Left colon (tissue), 2 donors: ENCODE data around the gene MBOAT2. TPM values are rescaled to one million over a fixed set of nuclear protein-coding genes. Genes with fewer than 3 reads are reported as not detected.

Experiments used
- ATAC-seq: fragments of 200-7000 bp; cut with Tn5 transposase; one replicate; pipeline ENCODE4 v1.9.1; 2020; ENCODE audit warnings: mild to moderate bottlenecking, moderate library complexity
- DNase-seq, 2 donors: peaks; one replicate each; pipeline ENCODE4 v3.0.0-alpha.2; 2020
- intact Hi-C, 2 donors: fragments of 100-400 bp; cut with DNase I in 1 of 2; cut with micrococcal nuclease in 1 of 2; formaldehyde crosslinking; loops; one replicate each; pipeline versions ENCODE4 v1.11.2 to v1.14.0; 2022; cut with DNase I, micrococcal nuclease
- total RNA-seq, 2 donors: library from RNA; stranded (reverse); fragmentation: NEBNext Ultra II Directional; extraction: Animal tissue kit (Norgen Biotek cat#: 25700); gene quantifications; one replicate each; pipeline ENCODE4 v1.2.1, GENCODE V29; 2021
- donor health status: DM: no; HTN: no; CAD: no.
- donor health status: DM: yes; HTN: yes; CAD: no.

The MBOAT2 gene
- total RNA-seq, 2 donors from 2014 or later, result 67.0 to 73.8 TPM

DNA sequence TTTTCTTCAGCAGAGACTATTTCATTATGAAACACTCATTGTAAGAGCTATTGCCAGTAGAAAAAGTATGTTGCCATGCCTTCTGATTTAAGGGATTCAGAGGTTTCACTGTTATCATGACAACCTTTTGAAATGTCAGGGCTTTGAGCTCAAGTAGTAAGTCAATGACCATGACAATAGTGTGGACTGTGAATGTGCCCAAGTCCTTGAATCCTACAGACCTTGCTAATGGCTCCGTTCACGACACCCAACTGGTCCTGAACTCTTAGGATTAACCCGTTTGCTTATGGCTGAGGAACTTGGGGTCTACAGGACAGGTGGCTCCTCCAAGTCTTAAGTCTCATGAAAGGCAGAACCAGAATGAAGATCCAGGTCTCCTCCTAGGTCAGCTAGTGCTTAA lies 148.5 kb downstream of the MBOAT2 start:
- intact Hi-C loops, result no loop called here
- ATAC-seq (no peak), DNase-seq (no peak)

- ATAC-seq (no peak), DNase-seq (no peak)
- intact Hi-C loops, result no loop called here
Observed at GRCh38 chr2:8853426-8853825, 150.1 kb downstream of the MBOAT2 start.

DNA sequence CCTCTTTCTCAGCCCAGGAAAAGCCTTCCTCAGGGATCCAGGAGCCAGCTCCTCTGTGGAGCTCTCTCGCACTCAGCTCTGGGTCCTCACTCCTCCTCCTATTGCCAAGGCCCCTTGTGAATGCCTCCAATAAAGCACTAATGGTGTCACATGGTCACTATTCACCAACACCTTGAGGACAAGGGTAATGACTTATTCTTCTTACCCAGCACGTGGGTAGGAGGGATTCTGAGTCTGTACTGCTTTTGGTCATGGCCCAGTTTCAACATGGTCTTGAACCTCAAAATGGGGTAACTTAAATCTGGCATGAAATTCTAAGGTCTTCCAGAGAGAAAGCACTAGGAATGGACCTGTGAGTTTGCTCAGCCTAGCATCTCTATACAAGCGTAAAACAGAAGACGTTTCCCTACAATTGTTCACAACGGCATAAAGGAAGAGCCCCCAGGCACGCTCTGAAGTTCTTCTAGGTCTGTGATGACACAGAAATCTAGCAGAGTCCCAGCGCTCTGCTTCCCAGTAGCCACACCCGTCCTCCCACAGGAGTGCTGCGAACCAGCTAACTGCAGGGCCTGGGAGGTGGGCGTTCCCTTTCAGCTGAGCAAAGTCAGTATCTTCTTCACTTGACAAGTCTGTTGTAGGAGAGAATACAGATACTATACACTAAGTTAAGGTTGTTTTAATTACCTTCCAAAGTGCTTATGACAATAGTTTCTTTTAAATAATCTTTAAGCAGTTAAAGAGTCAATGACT lies 151.5 kb downstream of the MBOAT2 start:
- peak; percentile 68 for ATAC-seq
- DNase-seq, result peak in 1 of 2 donors; percentile 25
- intact Hi-C loops, result no loop called here

- ATAC-seq (no peak), DNase-seq (no peak)
- intact Hi-C loops, result no loop called here
Observed at GRCh38 chr2:8850845-8851487, 152.5 kb downstream of the MBOAT2 start.

DNA sequence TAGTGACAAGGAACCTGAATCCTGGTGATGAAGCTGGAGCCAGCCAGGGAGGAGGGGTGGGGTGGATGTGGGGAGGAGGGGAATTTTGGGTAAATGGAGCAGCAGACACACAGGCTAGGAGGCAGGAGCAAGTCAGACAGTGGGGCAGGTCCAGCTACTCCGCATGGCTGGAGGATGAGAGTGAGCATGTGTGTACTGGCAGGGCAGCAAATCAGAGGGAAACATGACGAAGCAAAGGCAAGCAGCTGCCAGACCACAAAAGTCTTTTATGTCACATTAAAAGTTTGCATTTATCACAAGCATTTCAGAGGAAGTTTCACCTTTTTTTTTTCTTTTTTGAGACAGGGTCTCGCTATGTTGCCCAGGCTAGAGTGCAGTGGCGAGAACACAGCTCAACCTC lies 154.2 kb downstream of the MBOAT2 start:
- intact Hi-C loops, result no loop called here
- ATAC-seq (no peak), DNase-seq (no peak)

DNA sequence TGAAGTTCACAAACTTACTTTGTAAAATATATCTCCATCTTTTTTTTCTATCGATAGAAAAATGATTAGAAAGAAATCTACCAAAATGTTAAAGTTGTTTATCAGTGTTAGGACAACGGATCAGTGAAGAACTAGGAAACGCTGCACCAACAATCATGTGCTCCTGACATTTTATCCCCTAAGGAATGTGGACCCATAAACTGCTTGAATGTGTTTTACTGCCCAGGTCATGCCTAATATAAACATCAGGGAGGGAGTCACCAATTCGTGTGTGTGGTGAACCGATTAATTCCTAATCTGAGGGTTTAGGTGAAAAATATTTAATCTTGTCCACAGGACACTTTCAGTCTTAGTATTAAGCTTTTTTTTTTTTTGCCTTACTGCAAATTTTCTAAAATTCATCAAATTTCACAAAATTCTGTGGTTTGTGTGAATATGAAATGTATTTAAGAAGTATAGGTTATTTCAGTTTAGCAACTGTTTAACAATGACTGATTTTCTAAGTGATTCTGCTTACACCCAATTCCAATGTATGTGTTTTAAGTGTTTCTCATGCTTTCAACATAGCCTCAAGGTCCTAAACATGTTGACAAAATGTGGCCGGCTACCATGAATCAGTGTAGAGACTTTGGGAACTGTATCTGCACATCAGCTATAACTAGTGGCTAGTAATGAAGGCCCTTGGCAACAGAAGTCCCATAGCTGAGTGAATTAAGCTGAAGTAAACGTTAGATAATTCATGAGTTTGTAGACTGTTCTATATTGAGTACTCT lies 155.0 kb downstream of the MBOAT2 start:
- no peak for DNase-seq
- intact Hi-C loops, result no loop called here
- ATAC-seq, result no peak

GRCh38 chr2:8847400-8847799 lies 156.1 kb downstream of the MBOAT2 start:
- DNase-seq, result no peak
- peak; percentile 79 for ATAC-seq

GRCh38 chr2:8841932-8842331 lies 161.6 kb downstream of the MBOAT2 start:
- intact Hi-C loops, result no loop called here
- ATAC-seq (no peak), DNase-seq (no peak)

More at GRCh38 chr2:8847400-8847799, 156.1 kb downstream of the MBOAT2 start:
- intact Hi-C loops, result no loop called here

GRCh38 chr2:8840475-8841091 lies 162.9 kb downstream of the MBOAT2 start:
- intact Hi-C loops, result no loop called here
- DNase-seq (no peak), ATAC-seq (no peak)

- intact Hi-C loops, result no loop called here
- ATAC-seq (no peak), DNase-seq (no peak)
Observed at GRCh38 chr2:8839189-8839965, 164.1 kb downstream of the MBOAT2 start.

DNA sequence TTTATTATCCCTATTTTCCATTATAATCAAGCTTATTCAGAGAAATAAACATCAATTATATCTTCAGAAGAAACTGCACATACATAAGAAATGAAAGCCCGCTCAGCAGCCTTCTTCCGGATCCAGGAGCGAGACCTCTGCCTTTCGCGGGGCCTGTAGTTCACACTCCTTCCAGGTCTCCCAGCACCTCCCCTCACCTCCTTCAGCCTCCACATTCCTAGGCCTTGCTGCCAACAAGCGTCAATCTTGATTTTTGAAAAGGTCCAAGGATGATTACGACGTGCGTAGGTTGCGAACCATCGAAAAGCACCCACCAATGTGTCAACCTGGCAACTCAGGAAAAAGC lies 165.7 kb downstream of the MBOAT2 start:
- DNase-seq, result peak in 1 of 2 donors; percentile 33

GRCh38 chr2:8836971-8837794 lies 166.3 kb downstream of the MBOAT2 start, which contains the start of gene KIDINS220:
Gene KIDINS220 (minus strand): TSS chr2:8837613. CDS start chr2:8827093, 10,520 bp downstream.
- peak; percentile 95 for ATAC-seq
- intact Hi-C loops, result no loop called here
- peak; percentile 81 to 87 for DNase-seq

More for the DNA sequence above, 165.7 kb downstream of the MBOAT2 start:
- ATAC-seq, result peak; percentile 4
- intact Hi-C loops, result no loop called here

GRCh38 chr2:8835279-8835678 lies 168.2 kb downstream of the MBOAT2 start:
- DNase-seq (no peak), ATAC-seq (no peak)
- intact Hi-C loops, result no loop called here

- ATAC-seq (no peak), DNase-seq (no peak)
- intact Hi-C loops, result no loop called here
Observed at GRCh38 chr2:8833853-8834252, 169.6 kb downstream of the MBOAT2 start.

DNA sequence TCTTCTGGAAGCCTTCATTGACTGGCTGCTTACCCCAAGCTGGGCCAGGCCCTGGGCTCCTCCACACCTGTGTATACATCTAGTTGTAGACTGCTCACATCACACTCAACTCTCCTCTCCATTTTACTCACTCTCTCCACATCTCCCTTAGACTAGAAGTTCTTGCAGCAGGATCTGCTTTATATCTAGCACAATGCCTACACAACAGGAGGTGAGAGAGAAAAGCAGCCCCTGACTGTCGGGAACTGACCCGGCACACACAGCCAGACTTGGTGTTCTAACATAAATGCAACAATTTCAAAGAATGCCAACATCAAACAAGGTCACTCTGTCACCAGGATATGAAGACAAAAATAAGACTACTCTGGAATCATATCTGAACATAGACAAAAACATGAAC lies 172.0 kb downstream of the MBOAT2 start:
- no peak for DNase-seq
- ATAC-seq, result no peak
- intact Hi-C loops, result no loop called here

GRCh38 chr2:8827729-8828128 lies 175.8 kb downstream of the MBOAT2 start:
- ATAC-seq (no peak), DNase-seq (no peak)
- intact Hi-C loops, result no loop called here

- intact Hi-C loops, result no loop called here
- ATAC-seq (peak; percentile 26), DNase-seq (no peak)
Observed at GRCh38 chr2:8822218-8822617, 181.3 kb downstream of the MBOAT2 start.
